GM08714 (cell line): ENCODE results near the gene LRBA.

Experiments used
- H3K4me3 ChIP-seq: fragments of 200-500 bp; sonication (Bioruptor generic); 2 replicates; pipeline ENCODE4 v1.5.1; 2014; ENCODE audit warnings: mild to moderate bottlenecking, low read length, inconsistent platforms
- ZNF274 ChIP-seq: IDR thresholded peaks from 2 replicates; pipeline ENCODE4 v1.6.1; 2012; ENCODE audit warnings: mild to moderate bottlenecking, low read depth, low read length

Gene LRBA

GRCh38 chr4:150316332-150317205 is 698.5 kb downstream of the LRBA start:
- H3K4me3 ChIP-seq, result no peak overlapping the region
- no peak for TF ChIP-seq ZNF274

DNA sequence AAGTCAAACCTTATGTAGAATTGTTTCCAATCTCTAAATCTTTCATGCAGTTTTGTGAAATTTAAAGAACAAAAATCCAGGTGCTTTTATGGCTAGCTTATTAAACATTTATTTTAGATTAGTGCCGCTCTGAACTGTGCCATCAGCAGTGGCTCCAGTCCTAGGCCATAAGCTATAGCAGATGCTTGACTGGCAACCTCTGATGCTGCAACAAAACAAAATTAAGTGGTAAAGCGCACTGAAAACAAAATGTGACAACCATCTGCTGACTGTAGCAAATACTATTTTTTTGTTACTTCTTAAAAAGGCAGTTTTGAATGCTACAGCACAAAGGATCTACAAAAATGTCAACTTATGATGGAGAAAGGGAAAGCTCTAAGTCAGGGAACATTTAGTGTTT is 699.4 kb downstream of the LRBA start:
- H3K4me3 ChIP-seq, result no peak overlapping the region
- no peak for TF ChIP-seq ZNF274

GRCh38 chr4:150315175-150315574 is 699.9 kb downstream of the LRBA start:
- H3K4me3 ChIP-seq, result no peak overlapping the region
- TF ChIP-seq ZNF274, result no peak

DNA sequence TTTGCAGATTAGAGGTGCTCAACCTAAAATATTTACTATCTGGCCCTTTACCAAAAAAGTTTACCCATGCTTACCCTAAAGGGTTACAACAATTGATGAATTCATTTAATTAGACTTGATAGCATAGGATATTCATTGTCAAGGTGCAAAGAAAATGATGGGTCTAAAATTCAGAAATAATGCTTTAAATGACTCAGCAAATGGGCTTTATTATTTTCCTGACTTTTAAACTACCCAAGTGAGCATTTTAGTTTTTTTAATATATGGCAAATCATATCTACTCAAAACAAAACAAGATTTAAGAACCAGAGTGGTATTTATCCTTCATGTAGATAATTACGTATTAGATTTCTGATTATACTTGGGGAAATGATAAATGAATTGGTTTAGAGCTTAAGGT is 701.1 kb downstream of the LRBA start:
- no peak overlapping the region for H3K4me3 ChIP-seq
- TF ChIP-seq ZNF274, result no peak

GRCh38 chr4:150310159-150310895 is 704.8 kb downstream of the LRBA start:
- no peak overlapping the region for H3K4me3 ChIP-seq
- no peak for TF ChIP-seq ZNF274

- no peak for TF ChIP-seq ZNF274
Observed at GRCh38 chr4:150308824-150309472, 706.1 kb downstream of the LRBA start.

GRCh38 chr4:150306719-150307118 is 708.4 kb downstream of the LRBA start:
- no peak overlapping the region for H3K4me3 ChIP-seq
- no peak for TF ChIP-seq ZNF274

More at GRCh38 chr4:150308824-150309472, 706.1 kb downstream of the LRBA start:
- H3K4me3 ChIP-seq, result no peak overlapping the region

- no peak overlapping the region for H3K4me3 ChIP-seq
- no peak for TF ChIP-seq ZNF274
Observed at GRCh38 chr4:150305995-150306394, 709.1 kb downstream of the LRBA start.

DNA sequence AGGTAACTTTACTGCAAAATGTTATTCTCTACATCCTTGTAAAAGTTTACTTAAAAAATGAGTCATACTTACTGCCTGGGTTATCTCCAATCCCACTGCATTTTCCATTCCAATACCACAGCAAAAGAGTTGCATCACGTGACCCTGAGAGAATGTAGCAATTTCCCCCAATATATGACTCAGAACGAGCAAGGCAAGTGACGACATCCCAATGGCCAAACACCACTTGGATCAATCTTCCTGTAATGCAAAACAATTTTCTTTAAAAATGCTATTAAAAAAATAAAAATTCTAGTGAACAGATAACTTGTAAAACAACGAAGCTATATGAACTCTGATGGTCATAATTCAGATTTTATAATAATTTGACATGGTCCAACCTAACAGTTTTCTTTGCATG is 712.5 kb downstream of the LRBA start:
- no peak overlapping the region for H3K4me3 ChIP-seq
- no peak for TF ChIP-seq ZNF274

GRCh38 chr4:150299816-150300215 is 715.3 kb downstream of the LRBA start:
- H3K4me3 ChIP-seq, result no peak overlapping the region
- no peak for TF ChIP-seq ZNF274

DNA sequence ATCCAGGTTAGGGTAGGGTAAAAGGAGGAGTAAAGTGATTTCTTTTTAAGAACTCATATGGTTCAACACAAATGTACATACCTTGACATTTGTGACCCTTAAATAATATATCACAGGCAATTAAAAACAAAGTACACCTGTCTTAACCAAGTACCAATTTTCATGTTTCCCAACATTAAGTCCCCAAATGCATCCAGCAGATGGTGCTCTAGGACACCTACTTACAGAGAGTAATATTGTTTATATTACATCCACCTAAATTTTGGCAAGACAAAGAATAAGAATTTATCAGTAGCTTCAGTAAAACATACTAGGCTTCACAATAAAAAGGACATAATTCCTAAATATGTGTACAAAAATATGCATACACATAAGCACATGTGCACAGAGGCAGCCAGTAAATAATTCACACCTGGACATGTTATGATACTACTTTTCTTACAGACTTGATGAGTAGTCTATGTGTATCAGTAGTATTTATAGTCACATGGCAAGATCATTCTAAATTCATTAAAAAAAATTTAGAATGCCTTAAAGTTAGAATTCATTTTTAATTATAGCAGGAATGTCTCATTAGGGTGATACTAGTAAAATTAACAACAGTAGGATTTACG is 717.1 kb downstream of the LRBA start:
- TF ChIP-seq ZNF274, result no peak
- no peak overlapping the region for H3K4me3 ChIP-seq

DNA sequence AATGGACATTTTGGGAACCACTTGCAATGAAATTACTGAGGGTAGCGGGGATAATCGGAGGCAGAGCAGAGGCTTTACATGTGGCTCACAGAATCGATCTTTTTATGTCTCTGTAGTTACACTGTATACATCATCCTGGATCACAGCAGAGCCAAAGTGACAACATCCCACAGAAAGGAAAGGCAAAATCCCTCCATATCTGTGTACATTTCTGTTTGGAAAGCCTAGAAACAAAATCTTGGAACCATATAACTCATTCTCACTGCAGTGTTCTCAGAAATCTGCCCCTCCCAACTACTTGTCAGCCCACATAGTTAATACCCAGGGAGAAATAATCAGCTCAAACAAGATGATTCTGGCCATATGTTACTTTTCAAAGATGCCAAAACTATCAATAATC is 725.2 kb downstream of the LRBA start:
- no peak for TF ChIP-seq ZNF274
- no peak overlapping the region for H3K4me3 ChIP-seq

- TF ChIP-seq ZNF274, result no peak
- no peak overlapping the region for H3K4me3 ChIP-seq
Observed at GRCh38 chr4:150289198-150289597, 725.9 kb downstream of the LRBA start.

DNA sequence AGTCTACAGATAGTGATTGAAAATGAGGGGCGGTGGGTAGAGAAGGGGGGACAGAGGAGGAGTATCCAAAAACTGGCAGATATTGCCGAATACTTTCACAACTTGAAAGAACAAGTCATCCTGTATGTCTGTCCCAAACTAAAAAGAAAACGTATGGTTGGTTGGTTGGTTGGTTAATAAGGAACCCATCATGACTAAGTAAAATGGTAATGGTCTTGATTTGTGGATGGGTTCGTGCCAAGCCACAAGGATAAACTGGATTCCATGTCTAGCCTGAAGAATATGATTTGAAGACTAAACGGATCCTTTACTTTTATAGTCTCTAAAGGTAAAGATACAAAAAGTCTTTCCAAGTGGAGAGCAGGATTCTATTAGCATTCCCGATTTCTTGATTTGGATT is 728.4 kb downstream of the LRBA start:
- TF ChIP-seq ZNF274, result no peak
- no peak overlapping the region for H3K4me3 ChIP-seq
